ENCODE results near the gene PLCB1. TPM values are rescaled to one million over a fixed set of nuclear protein-coding genes. Genes with fewer than 3 reads are reported as not detected.

The PLCB1 gene
- total RNA-seq, 4 donors from 2014 or later = 72.9 to 115 (median 76.3) TPM

- intact Hi-C loops (cut with DNase I) = no loop called here
- Histone ChIP-seq H3K4me3 (no peak overlapping the region), H3K4me1 (peaks cover 0 to 32% (median 14%) of the 10 kb centered on the region in 4 donors), H3K27ac (replicated peaks in 1 of 4) (peak overlapping the region in 1 of 4 donors; percentile 26), H3K9me3 (no peaks in the 10 kb centered on the region), H3K27me3 (no peaks in the 10 kb centered on the region), H3K36me3 (no peaks in the 10 kb centered on the region)
- no peak for TF ChIP-seq POLR2AphosphoS5 (IDR thresholded peaks at IDR 0.05)
- TF ChIP-seq, protein P1, sequence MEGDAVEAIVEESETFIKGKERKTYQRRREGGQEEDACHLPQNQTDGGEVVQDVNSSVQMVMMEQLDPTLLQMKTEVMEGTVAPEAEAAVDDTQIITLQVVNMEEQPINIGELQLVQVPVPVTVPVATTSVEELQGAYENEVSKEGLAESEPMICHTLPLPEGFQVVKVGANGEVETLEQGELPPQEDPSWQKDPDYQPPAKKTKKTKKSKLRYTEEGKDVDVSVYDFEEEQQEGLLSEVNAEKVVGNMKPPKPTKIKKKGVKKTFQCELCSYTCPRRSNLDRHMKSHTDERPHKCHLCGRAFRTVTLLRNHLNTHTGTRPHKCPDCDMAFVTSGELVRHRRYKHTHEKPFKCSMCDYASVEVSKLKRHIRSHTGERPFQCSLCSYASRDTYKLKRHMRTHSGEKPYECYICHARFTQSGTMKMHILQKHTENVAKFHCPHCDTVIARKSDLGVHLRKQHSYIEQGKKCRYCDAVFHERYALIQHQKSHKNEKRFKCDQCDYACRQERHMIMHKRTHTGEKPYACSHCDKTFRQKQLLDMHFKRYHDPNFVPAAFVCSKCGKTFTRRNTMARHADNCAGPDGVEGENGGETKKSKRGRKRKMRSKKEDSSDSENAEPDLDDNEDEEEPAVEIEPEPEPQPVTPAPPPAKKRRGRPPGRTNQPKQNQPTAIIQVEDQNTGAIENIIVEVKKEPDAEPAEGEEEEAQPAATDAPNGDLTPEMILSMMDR (IDR thresholded peaks at IDR 0.05) = no peak
- TF ChIP-seq EP300 (IDR thresholded peaks at IDR 0.05) = no peak
- TF ChIP-seq POLR2A (IDR thresholded peaks at IDR 0.05; ENCODE audit: low read depth) = no peak
- DNase-seq (ENCODE audit: extremely low spot score) = no peak
Measured at GRCh38 chr20:8875586-8875985, 743.5 kb downstream of the PLCB1 start.

- no peak overlapping the region for H3K4me3 ChIP-seq
- no peak for TF ChIP-seq EP300 (IDR thresholded peaks at IDR 0.05)
- TF ChIP-seq POLR2A (IDR thresholded peaks at IDR 0.05; ENCODE audit: low read depth) = no peak
- TF ChIP-seq, protein P1 (IDR thresholded peaks at IDR 0.05) = no peak
- no peak for TF ChIP-seq POLR2AphosphoS5 (IDR thresholded peaks at IDR 0.05)
- H3K36me3 ChIP-seq = peaks cover 0 to under 1% (median 0%) of the 10 kb centered on the region in 4 donors
- peaks cover 0 to 32% (median 14%) of the 10 kb centered on the region in 4 donors for H3K4me1 ChIP-seq
- intact Hi-C loops (cut with DNase I) = no loop called here
- DNase-seq (ENCODE audit: extremely low spot score) = no peak
- no peaks in the 10 kb centered on the region for H3K27me3 ChIP-seq
- H3K9me3 ChIP-seq = no peaks in the 10 kb centered on the region
- H3K27ac ChIP-seq (replicated peaks in 1 of 4) = peak overlapping the region; percentile 1 to 37 (median 14)
Measured at GRCh38 chr20:8876366-8876765, 744.3 kb downstream of the PLCB1 start.

DNA sequence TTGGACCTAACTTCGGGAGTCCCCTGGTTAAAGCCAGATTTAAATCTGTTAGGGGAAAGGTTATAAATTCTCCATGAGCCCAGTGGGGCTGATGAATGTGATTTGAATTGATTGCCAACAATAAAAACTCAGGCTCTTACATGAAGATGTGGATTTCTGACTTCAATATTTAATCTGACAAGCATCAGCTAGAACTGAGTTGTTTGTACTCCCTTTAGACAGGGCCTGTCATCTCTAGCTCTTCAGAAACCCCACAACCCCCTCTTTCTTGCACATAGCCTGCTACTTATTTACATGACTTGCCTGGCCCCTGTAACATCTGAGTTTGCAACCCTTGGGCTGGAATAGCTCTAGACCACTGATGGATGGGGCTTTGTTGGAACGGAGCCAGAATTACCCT lies 745.2 kb downstream of the PLCB1 start:
- peak overlapping the region in 1 of 4 donors; percentile 6 for H3K27ac ChIP-seq (replicated peaks in 1 of 4)
- intact Hi-C loops (cut with DNase I) = no loop called here
- no peak for DNase-seq (ENCODE audit: extremely low spot score)
- H3K36me3 ChIP-seq = peaks cover 0 to 9% (median 4%) of the 10 kb centered on the region in 4 donors
- TF ChIP-seq EP300 (IDR thresholded peaks at IDR 0.05) = no peak
- no peak for TF ChIP-seq POLR2AphosphoS5 (IDR thresholded peaks at IDR 0.05)
- TF ChIP-seq, protein P1 (IDR thresholded peaks at IDR 0.05) = no peak
- TF ChIP-seq POLR2A (IDR thresholded peaks at IDR 0.05; ENCODE audit: low read depth) = no peak
- H3K4me3 ChIP-seq = no peak overlapping the region
- no peaks in the 10 kb centered on the region for H3K9me3 ChIP-seq
- peaks cover 0 to 32% (median 14%) of the 10 kb centered on the region in 4 donors for H3K4me1 ChIP-seq
- 68% methylated on average over 2 of the region's 2 CpGs for whole genome bisulfite sequencing
- no peaks in the 10 kb centered on the region for H3K27me3 ChIP-seq

DNA sequence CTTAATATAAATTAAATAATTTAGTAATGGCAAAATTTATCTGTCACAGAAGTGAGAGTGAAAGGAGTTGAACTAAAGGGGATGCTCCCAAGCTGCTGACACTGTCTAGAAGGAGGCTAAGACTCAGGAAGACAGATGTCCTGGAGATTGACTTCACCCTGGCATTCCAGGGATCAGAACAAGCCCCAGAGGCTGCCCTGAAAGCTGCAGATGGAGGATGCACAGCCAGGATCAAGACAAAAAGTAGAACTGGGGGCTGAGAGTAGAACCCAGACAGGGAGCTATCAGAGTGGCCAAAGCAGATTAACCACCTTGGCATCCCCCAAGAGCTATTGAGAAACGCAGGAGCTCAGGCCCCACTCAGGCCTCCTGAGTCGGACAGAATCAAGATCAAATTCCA lies 747.6 kb downstream of the PLCB1 start:
- no peaks in the 10 kb centered on the region for H3K27me3 ChIP-seq
- WGBS = 90% methylated on average over 2 of the region's 2 CpGs
- H3K36me3 ChIP-seq = peaks cover 0 to 11% (median 5%) of the 10 kb centered on the region in 4 donors
- no peak for TF ChIP-seq EP300 (IDR thresholded peaks at IDR 0.05)
- TF ChIP-seq POLR2A (IDR thresholded peaks at IDR 0.05; ENCODE audit: low read depth) = no peak
- TF ChIP-seq POLR2AphosphoS5 (IDR thresholded peaks at IDR 0.05) = no peak
- TF ChIP-seq, protein P1 (IDR thresholded peaks at IDR 0.05) = no peak
- DNase-seq (ENCODE audit: extremely low spot score) = no peak
- intact Hi-C loops (cut with DNase I) = no loop called here
- no peak overlapping the region for H3K27ac ChIP-seq (replicated peaks in 1 of 4)
- no peak overlapping the region for H3K4me3 ChIP-seq
- H3K4me1 ChIP-seq = peaks cover 0 to 29% (median 12%) of the 10 kb centered on the region in 4 donors
- H3K9me3 ChIP-seq = no peaks in the 10 kb centered on the region

Data from esophagus muscularis mucosa (tissue), 4 donors.